HG03103 (cell line): ENCODE measurements around the gene FCRL5.
"Not testable (repeated sequence)": the region's sequence is repeated elsewhere in the genome, so short reads cannot be mapped to it uniquely, and the experiment has no call there.

Experiments
- ATAC-seq: cut with Tn5 transposase; IDR thresholded peaks from one replicate; pipeline ENCODE4 v1.9.1; 2021; ENCODE audit warnings: low read depth; ENCODE audit not compliant: unreplicated experiment

Gene FCRL5

GRCh38 chr1:157490467-157491165 lies 61.7 kb downstream of the FCRL5 start:
- no peak for ATAC-seq

GRCh38 chr1:157488156-157488555 lies 64.2 kb downstream of the FCRL5 start:
- ATAC-seq = no peak

- no peak for ATAC-seq
Measured at GRCh38 chr1:157487504-157487903, 64.8 kb downstream of the FCRL5 start.

- no peak for ATAC-seq
Measured at GRCh38 chr1:157487096-157487495, 65.2 kb downstream of the FCRL5 start.

GRCh38 chr1:157486400-157486799 lies 65.9 kb downstream of the FCRL5 start:
- ATAC-seq = not testable (repeated sequence)

- ATAC-seq = no peak
Measured at GRCh38 chr1:157485793-157486192, 66.5 kb downstream of the FCRL5 start.

- ATAC-seq = no peak
Measured at GRCh38 chr1:157484573-157484972, 67.7 kb downstream of the FCRL5 start.

GRCh38 chr1:157483635-157484034 lies 68.7 kb downstream of the FCRL5 start:
- ATAC-seq = no peak

- ATAC-seq = no peak
Measured at GRCh38 chr1:157482717-157483116, 69.6 kb downstream of the FCRL5 start.

GRCh38 chr1:157482174-157482573 lies 70.1 kb downstream of the FCRL5 start:
- no peak for ATAC-seq

- no peak for ATAC-seq
Measured at GRCh38 chr1:157478030-157478429, 74.3 kb downstream of the FCRL5 start.

- ATAC-seq = no peak
Measured at GRCh38 chr1:157477419-157477818, 74.9 kb downstream of the FCRL5 start.

GRCh38 chr1:157472959-157473358 lies 79.4 kb downstream of the FCRL5 start:
- ATAC-seq = no peak

- no peak for ATAC-seq
Measured at GRCh38 chr1:157472056-157472701, 80.1 kb downstream of the FCRL5 start.

GRCh38 chr1:157471531-157471930 lies 80.8 kb downstream of the FCRL5 start:
- no peak for ATAC-seq

GRCh38 chr1:157469752-157470675 lies 82.3 kb downstream of the FCRL5 start:
- no peak for ATAC-seq

- no peak for ATAC-seq
Measured at GRCh38 chr1:157469300-157469699, 83.0 kb downstream of the FCRL5 start.

GRCh38 chr1:157466011-157466410 lies 86.3 kb downstream of the FCRL5 start:
- no peak for ATAC-seq
